Measurements from ENCODE around the gene NLK.

Gene NLK

GRCh38 chr17:28039251-28039650, 3.2 kb upstream of the NLK start:
- no peak for DNase-seq (ENCODE audit: low read depth in 3 of 3, low spot score in 1 of 3)

GRCh38 chr17:28040406-28040805, 2.1 kb upstream of the NLK start:
- DNase-seq (ENCODE audit: low read depth in 3 of 3, low spot score in 1 of 3): no peak

- DNase-seq (ENCODE audit: low read depth in 3 of 3, low spot score in 1 of 3): peak; percentile 96 to 99 (median 98)
Measured at GRCh38 chr17:28041068-28041843, 1.2 kb upstream of the NLK start.

DNA sequence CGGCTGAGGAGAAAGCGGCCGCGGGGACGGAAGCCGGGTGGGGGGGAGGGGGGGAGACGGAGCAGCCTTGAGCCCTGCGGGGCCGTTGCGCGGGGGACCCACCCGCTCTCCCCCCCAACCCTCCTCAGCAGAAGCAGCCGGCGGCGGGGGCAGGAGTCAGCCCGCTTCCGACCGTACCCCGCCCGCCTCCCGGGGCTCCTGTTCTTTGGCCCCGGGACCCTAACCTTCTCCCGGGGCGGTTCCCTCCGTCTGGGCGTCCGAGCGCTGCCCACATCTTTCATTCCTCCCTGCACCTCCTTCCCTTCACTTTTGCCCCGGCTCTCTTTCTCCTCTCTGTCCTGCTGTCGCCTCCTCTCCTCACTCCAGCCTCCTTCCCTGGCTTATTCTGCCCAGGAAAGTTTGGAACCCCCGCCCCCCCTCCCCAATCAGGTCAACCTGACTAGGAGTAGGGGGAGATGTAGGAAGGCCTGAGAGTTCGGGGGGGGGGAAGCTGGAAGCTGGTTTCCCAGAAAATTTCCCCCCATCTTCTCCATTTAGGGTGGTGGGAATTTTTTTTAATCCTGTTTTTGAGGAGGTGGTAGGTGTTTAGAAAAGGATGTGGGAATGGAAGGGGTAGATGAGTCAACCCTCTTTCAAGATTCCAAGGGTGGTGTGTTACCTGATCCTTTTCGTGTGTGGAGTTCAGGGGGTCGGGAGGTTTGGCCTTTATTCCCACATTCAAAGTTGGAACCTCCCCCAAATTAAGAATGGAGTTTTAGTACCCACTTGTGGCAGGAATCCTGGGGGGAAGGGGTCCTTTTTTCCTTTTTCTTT, 427 bp upstream of the NLK start:
- DNase-seq (ENCODE audit: low read depth in 3 of 3, low spot score in 1 of 3): no peak

- DNase-seq (ENCODE audit: low read depth in 3 of 3, low spot score in 1 of 3): no peak
Measured at GRCh38 chr17:28042721-28043291, 329 bp downstream of the NLK start.

DNA sequence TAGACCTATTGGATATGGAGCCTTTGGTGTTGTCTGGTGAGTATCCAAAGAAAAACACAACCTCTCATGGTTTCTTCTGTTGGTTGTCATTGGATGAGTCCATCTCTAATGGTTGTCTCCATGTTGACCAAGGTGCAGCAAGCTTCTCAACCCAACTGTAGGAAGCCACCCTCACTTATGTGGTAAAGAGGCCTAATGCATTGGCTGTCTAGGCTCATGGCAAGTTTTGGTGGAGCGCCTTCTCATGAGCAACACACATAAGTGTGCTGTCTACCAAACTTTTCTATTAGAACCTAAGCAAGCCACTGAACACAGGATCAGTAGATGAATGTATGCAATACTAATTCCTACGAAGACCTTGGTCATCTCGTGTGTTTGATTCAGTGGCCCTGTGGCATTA, 819 bp downstream of the NLK start:
- DNase-seq (ENCODE audit: low read depth in 3 of 3, low spot score in 1 of 3): no peak

DNA sequence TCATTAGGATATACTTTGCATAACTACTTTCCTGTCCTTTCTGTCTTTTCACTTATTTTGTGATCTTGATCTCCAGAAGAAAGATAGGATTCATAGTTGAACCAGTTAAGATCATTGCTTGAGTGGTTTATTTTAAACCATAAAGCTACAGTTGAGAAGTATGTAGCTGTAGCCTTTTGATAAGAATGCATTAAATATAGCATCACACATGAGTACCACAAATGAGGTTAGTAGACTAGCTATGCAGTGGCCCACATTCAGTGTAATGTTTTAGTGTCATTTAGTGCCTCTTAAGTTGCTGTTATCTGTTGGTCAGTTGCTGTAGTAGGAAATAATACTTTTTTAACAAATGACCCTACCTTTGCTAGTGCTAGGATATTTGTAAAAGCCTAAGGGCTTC, 1.3 kb downstream of the NLK start:
- no peak for DNase-seq (ENCODE audit: low read depth in 3 of 3, low spot score in 1 of 3)

DNA sequence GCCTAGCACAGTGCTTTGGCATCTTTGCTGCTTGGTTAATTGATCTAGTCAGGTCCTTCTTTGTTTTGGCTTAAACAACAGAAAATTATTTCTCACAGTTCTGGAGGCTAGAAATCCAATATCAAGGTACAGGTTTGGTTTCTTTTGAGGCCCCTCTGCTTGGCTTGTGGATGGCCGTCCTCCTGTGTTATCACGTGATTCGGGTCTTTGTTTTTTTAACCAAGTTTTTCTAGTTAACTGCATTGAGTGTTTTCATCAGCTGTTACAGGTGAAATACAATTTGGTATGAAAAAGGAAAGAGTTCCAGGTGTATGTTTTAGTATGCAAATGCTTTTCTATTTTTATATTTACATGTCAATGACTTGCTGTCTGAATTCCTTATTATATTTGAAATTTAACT, 2.8 kb downstream of the NLK start:
- no peak for DNase-seq (ENCODE audit: low read depth in 3 of 3, low spot score in 1 of 3)

GRCh38 chr17:28046034-28046825, 3.8 kb downstream of the NLK start:
- no peak for DNase-seq (ENCODE audit: low read depth in 3 of 3, low spot score in 1 of 3)

DNA sequence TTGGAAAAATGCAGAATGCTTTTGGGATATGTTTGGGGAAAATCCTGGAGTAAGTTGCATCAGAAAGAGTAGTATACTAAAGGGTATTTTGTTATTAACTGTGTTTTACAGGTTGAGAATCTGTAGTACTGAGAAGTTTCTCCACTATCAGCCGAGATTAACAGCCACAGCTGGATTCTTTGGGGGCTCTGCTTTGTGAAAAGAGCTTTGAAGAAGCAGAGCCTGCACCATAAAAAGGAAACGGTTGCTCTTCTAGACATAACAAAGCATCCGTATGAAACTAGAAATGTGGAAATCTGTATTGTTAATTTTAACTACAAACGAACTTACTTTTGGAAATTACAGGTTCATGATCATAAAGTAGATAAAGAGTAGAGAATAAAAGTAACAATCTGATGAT, 5.3 kb downstream of the NLK start:
- DNase-seq (ENCODE audit: low read depth in 3 of 3, low spot score in 1 of 3): no peak

- DNase-seq (ENCODE audit: low read depth in 3 of 3, low spot score in 1 of 3): no peak
Measured at GRCh38 chr17:28049071-28049470, 6.6 kb downstream of the NLK start.

- DNase-seq (ENCODE audit: low read depth in 3 of 3, low spot score in 1 of 3): no peak
Measured at GRCh38 chr17:28053044-28053670, 10.7 kb downstream of the NLK start.

- DNase-seq (ENCODE audit: low read depth in 3 of 3, low spot score in 1 of 3): no peak
Measured at GRCh38 chr17:28053725-28054124, 11.2 kb downstream of the NLK start.

GRCh38 chr17:28055546-28056275, 13.2 kb downstream of the NLK start:
- DNase-seq (ENCODE audit: low read depth in 3 of 3, low spot score in 1 of 3): no peak

- DNase-seq (ENCODE audit: low read depth in 3 of 3, low spot score in 1 of 3): no peak
Measured at GRCh38 chr17:28056276-28056620, 13.8 kb downstream of the NLK start.

DNA sequence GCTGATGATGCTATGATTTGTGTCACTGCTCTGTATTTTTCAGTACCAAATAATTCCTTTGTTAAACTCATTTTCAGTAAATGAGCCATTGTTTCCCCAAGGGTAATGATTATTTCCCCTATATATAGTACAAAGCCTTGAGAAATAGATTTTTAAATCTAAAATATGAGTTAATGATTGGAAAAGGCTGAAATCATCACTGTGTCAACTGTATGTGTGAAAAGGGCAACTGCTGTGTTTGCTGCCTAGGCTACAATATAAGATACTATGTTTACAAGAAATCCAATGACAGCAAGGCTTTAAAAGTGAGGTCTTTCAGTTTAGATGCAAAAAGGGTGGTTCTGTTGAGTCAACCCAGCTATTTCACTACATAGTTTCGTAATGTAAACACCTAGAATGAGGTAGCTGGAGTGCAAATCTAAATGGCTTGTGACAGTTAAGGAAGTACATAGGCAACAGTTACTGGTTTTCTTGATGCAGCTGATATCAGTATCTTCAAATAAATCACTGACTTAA, 15.3 kb downstream of the NLK start:
- no peak for DNase-seq (ENCODE audit: low read depth in 3 of 3, low spot score in 1 of 3)

- DNase-seq (ENCODE audit: low read depth in 3 of 3, low spot score in 1 of 3): no peak
Measured at GRCh38 chr17:28059675-28060074, 17.2 kb downstream of the NLK start.

DNA sequence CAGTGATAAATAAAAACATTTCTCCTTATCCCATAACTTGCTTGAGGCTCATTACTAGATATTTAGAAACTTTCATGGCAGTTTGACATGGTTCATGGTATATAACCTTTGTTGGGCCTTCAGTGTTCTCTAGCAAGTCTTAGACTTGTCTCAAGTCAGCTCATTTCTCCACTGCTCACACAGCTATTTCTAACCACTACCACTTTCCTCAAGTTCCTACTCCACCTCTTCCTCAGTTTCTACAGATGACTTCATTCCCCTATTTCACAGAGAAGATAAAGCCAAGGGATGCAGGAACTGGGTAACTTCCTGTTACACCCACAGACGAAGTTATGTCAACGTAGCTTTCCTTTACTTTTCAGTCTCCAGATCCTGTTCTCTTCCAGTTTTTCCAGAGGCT, 23.2 kb downstream of the NLK start:
- DNase-seq (ENCODE audit: low read depth in 3 of 3, low spot score in 1 of 3): no peak

- DNase-seq (ENCODE audit: low read depth in 3 of 3, low spot score in 1 of 3): no peak
Measured at GRCh38 chr17:28069061-28069460, 26.6 kb downstream of the NLK start.

DNA sequence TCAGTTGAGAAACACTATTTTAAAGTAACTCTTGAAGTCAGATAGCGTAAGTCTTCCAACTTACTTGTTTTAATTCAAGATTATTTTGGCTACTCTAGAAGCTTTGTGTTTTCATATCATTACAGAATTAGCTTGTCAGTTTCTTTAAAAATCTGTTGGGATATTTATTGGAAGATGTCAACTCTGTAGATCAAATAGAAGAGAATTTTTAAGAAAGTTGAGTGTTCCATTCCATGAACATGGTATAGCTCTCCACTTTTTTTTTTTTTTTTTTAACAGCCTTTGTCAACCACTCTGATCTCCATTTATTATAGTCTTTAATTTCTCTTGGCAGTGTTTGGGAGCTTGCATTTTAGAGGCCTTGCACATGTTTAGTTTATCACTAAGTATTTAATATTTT, 28.7 kb downstream of the NLK start:
- DNase-seq (ENCODE audit: low read depth in 3 of 3, low spot score in 1 of 3): no peak
